ENCODE data around the gene ARHGEF11.

ARHGEF11 gene

DNA sequence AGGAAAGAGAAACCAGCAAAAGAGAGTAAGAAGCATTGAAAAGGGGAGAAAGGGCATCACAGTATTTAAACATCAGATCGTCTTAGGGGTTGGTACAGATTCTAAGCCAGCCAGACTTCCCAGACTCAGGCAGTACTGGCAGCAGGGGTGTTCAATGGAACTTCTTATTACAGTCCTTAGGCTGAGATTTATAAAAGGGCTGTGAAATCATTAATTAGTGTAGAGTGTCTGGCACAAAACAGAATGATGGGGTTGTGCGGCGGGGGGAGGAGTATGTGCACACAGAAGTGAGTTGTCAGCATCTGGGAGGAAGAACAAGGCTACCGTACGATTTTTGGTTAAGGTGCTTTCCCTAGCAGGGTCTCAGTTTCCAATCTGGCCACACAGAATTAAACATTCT lies 38.2 kb downstream of the ARHGEF11 start:
- TF ChIP-seq, protein P1, sequence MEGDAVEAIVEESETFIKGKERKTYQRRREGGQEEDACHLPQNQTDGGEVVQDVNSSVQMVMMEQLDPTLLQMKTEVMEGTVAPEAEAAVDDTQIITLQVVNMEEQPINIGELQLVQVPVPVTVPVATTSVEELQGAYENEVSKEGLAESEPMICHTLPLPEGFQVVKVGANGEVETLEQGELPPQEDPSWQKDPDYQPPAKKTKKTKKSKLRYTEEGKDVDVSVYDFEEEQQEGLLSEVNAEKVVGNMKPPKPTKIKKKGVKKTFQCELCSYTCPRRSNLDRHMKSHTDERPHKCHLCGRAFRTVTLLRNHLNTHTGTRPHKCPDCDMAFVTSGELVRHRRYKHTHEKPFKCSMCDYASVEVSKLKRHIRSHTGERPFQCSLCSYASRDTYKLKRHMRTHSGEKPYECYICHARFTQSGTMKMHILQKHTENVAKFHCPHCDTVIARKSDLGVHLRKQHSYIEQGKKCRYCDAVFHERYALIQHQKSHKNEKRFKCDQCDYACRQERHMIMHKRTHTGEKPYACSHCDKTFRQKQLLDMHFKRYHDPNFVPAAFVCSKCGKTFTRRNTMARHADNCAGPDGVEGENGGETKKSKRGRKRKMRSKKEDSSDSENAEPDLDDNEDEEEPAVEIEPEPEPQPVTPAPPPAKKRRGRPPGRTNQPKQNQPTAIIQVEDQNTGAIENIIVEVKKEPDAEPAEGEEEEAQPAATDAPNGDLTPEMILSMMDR (IDR thresholded peaks at IDR 0.05; ENCODE audit: low read depth, low read length, missing control alignments) = no peak
- H3K4me3 ChIP-seq (replicated peaks; ENCODE audit: low read depth, low read length) = no peak overlapping the region
- no peak for DNase-seq (ENCODE audit: extremely low read depth, low read depth)

DNA sequence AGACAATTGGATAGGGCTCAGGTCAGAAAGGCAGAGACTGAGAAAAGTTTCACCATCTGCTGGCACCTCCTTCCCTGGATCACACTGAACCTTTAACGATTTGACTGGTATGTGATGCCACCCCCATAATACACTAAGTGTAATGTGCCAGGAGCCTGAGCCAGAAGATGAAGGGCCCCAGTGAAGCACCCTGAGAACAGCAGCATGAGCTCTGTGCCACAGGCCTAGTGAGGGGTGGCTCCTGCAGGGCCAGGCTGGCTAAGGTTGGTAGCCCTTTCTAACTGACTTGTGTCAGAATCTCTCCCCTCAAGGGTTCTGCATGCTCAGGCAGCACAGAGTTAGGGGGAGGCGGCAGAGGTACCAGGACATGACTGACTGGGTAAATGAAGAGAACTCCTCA lies 38.9 kb downstream of the ARHGEF11 start:
- no peak for DNase-seq (ENCODE audit: extremely low read depth, low read depth)
- TF ChIP-seq, protein P1 (IDR thresholded peaks at IDR 0.05; ENCODE audit: low read depth, low read length, missing control alignments) = no peak
- no peak overlapping the region for H3K4me3 ChIP-seq (replicated peaks; ENCODE audit: low read depth, low read length)

DNA sequence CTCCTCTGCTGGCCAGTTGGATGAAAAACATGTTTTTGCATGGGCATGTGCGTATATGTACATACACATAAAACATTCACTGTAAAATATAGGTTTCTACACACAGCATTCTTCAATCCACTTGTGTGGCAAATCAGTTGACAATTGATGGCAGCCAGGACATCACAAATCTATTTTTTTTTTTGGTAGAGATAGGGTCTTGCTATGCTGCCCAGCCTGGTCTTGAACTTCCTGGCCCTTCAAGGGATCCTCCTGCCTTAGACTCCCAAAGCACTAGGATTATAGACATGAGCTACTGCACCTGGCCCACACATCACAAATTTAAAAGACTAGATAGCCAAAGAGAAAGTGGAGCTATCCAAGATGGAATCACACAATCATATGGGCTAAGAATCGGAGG lies 39.6 kb downstream of the ARHGEF11 start:
- no peak overlapping the region for H3K4me3 ChIP-seq (replicated peaks; ENCODE audit: low read depth, low read length)
- TF ChIP-seq, protein P1 (IDR thresholded peaks at IDR 0.05; ENCODE audit: low read depth, low read length, missing control alignments) = no peak
- DNase-seq (ENCODE audit: extremely low read depth, low read depth) = no peak

DNA sequence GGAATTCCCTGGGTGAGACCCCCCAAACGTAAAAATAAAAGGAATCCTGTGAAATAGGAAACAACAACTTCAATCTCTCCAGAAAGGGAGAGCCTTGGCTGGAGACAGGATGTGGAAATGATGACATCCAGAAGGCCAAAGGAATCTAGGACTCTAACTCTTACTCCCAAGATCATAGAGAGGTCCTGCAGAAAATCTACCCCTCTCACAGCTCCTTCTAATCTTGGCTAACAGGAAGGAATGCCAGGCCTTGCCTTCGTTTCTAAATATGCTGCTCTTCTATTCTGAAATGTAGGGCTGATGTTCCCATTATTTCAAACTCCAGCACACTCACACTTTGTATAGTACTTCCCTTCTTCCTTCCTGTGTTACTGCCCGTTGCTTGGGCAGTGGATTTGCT lies 40.7 kb downstream of the ARHGEF11 start:
- no peak overlapping the region for H3K4me3 ChIP-seq (replicated peaks; ENCODE audit: low read depth, low read length)
- TF ChIP-seq, protein P1 (IDR thresholded peaks at IDR 0.05; ENCODE audit: low read depth, low read length, missing control alignments) = no peak
- DNase-seq (ENCODE audit: extremely low read depth, low read depth) = peak; percentile 3

DNA sequence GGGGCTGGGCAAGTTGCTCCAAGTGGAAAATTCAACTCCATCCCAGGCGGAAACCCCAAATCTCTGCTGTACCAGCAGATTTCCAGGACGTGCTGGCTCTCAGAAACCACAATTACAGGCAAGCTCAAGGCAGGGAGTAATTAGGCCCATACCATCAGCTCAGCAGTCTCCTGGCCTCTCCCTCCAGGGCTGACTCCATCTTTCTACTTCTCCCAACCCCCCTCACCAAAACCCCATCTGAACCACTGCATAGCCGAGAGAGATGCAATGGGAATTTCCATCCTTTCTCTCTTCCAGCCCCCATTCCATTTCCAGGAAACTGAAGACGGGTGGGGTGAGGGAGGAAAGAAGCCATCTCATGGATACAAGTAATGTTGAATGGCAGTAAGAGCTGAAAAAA lies 41.2 kb downstream of the ARHGEF11 start:
- DNase-seq (ENCODE audit: extremely low read depth, low read depth) = no peak
- TF ChIP-seq, protein P1 (IDR thresholded peaks at IDR 0.05; ENCODE audit: low read depth, low read length, missing control alignments) = no peak

DNA sequence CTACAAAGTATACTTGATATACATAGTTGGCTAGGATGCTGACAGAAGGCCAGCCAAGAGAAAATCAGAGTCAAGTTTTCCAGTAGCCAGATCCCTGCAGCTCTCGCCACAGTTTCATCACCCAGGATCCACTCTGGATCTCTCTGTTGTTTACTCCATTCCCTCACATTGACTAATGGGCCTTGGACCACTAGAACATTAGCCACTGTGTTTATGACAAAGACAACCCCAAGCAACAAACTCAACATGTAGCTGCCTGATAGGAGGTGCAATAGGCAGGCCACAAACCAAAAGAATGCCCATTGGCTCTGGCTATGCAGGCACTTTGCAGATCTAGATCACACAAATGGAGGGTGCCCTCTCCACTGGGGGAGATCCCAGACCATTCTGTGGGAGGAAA lies 44.2 kb downstream of the ARHGEF11 start:
- H3K4me3 ChIP-seq (replicated peaks; ENCODE audit: low read depth, low read length) = no peak overlapping the region
- TF ChIP-seq, protein P1 (IDR thresholded peaks at IDR 0.05; ENCODE audit: low read depth, low read length, missing control alignments) = no peak
- no peak for DNase-seq (ENCODE audit: extremely low read depth, low read depth)

More for the DNA sequence above, 41.2 kb downstream of the ARHGEF11 start:
- no peak overlapping the region for H3K4me3 ChIP-seq (replicated peaks; ENCODE audit: low read depth, low read length)

DNA sequence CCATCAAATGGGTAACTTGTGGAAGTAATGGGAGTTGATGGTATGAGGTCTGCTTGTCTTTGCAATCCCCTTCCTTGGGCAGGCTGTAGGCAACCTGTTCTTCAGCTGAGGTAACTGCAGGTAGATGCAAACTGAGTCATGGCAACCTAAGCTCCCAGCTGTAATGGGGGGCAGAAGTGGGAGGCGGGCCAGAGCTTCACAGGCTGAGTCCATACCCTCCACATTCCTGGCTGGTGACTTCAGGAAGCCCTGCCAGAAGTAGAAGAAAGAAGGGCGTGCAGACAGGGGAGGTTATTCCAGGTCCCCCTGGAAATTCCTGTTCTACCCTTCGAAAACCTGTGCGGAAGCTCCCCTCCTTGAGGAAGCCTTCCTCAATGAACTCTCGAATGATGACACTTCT lies 44.9 kb downstream of the ARHGEF11 start:
- H3K4me3 ChIP-seq (replicated peaks; ENCODE audit: low read depth, low read length) = no peak overlapping the region
- no peak for DNase-seq (ENCODE audit: extremely low read depth, low read depth)
- TF ChIP-seq, protein P1 (IDR thresholded peaks at IDR 0.05; ENCODE audit: low read depth, low read length, missing control alignments) = no peak
